ENCODE measurements around the gene CXCL11. TPM values are rescaled to one million over a fixed set of nuclear protein-coding genes. Genes with fewer than 3 reads are reported as not detected.

Gene CXCL11
- total and polyA plus RNA-seq, 10 of the 15 experiments (the other 5 are each of a cell fraction or from before 2014, with no cell fraction given) = 0.04 TPM; not detected in 9

DNA sequence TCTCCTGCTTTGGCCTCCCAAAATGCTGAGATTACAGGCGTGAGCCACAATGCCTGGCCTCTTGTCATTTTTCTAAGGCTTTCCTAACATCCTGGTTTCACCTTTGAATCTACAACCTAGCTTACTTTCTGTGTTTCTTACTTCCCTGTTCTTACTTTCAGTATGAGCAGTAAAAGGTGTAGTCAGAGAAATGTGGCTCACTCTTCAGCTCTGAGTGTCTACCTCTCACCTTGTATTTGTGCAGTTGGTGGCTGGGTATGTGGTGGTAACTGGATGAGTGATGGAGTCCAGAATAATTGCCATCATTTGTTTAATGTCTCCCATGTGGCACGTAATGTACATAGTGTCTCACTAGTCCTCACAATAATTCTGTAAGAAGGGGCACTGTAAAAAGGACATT lies 19.1 kb upstream of the CXCL11 start (continued):
- TF ChIP-seq EZH2 (IDR thresholded peaks at IDR 0.05; ENCODE audit: borderline replicate concordance, control insufficient read depth, low read depth, low read length) = no peak
- no peak for TF ChIP-seq YY1 (IDR thresholded peaks at IDR 0.05; ENCODE audit: low read depth, low read length)
- TF ChIP-seq, protein P1, sequence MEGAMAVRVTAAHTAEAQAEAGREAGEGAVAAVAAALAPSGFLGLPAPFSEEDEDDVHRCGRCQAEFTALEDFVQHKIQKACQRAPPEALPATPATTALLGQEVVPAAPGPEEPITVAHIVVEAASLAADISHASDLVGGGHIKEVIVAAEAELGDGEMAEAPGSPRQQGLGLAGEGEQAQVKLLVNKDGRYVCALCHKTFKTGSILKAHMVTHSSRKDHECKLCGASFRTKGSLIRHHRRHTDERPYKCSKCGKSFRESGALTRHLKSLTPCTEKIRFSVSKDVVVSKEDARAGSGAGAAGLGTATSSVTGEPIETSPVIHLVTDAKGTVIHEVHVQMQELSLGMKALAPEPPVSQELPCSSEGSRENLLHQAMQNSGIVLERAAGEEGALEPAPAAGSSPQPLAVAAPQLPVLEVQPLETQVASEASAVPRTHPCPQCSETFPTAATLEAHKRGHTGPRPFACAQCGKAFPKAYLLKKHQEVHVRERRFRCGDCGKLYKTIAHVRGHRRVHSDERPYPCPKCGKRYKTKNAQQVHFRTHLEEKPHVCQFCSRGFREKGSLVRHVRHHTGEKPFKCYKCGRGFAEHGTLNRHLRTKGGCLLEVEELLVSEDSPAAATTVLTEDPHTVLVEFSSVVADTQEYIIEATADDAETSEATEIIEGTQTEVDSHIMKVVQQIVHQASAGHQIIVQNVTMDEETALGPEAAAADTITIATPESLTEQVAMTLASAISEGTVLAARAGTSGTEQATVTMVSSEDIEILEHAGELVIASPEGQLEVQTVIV (IDR thresholded peaks at IDR 0.05; ENCODE audit: borderline replicate concordance, partially characterized antibody) = no peak
- TF ChIP-seq CBX5 (IDR thresholded peaks at IDR 0.05; ENCODE audit: low read depth) = no peak
- TF ChIP-seq FOS (IDR thresholded peaks at IDR 0.05; ENCODE audit: borderline replicate concordance, extremely low read depth, insufficient read length) = no peak
- TF ChIP-seq NR2C1 (IDR thresholded peaks at IDR 0.05) = no peak
- TF ChIP-seq WRNIP1 (IDR thresholded peaks at IDR 0.05; ENCODE audit: borderline replicate concordance, low read depth, low read length) = no peak
- no peak for TF ChIP-seq KLF5 (IDR thresholded peaks at IDR 0.05; ENCODE audit: partially characterized antibody)
- TF ChIP-seq RCOR1 (conservative IDR thresholded peaks at IDR 0.05; ENCODE audit: low read depth, low read length) = 0 out of 2 replicates have a peak, but pooled peaks have one; percentile 73
- peak; percentile 72 for TF ChIP-seq RELB (IDR thresholded peaks at IDR 0.05; ENCODE audit: low read depth)
- TF ChIP-seq SIX5 (IDR thresholded peaks at IDR 0.05; ENCODE audit: low read depth, low read length, severe bottlenecking) = no peak
- TF ChIP-seq CHD1 (IDR thresholded peaks at IDR 0.05; ENCODE audit: low read depth, low read length) = no peak
- TF ChIP-seq NFYB (IDR thresholded peaks at IDR 0.05; ENCODE audit: insufficient read depth, low read depth, low read length) = no peak
- TF ChIP-seq, protein P2, sequence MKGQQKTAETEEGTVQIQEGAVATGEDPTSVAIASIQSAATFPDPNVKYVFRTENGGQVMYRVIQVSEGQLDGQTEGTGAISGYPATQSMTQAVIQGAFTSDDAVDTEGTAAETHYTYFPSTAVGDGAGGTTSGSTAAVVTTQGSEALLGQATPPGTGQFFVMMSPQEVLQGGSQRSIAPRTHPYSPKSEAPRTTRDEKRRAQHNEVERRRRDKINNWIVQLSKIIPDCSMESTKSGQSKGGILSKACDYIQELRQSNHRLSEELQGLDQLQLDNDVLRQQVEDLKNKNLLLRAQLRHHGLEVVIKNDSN (IDR thresholded peaks at IDR 0.05; ENCODE audit: borderline replicate concordance, extremely low read length, insufficient read depth, low read depth, low read length) = no peak
- no peak for TF ChIP-seq CBX3 (IDR thresholded peaks at IDR 0.05; ENCODE audit: borderline replicate concordance, low read depth)
- peak; percentile 95 to 96 for TF ChIP-seq IKZF2 (IDR thresholded peaks at IDR 0.05)
- TF ChIP-seq REST (IDR thresholded peaks at IDR 0.05; ENCODE audit: low read depth, low read length) = no peak
- no peak for TF ChIP-seq ZBTB33 (IDR thresholded peaks at IDR 0.05)
